Right hindlimb (tissue), 1 donor: ENCODE measurements around the gene RIN3.
"Not testable (repeated sequence)": the region's sequence is repeated elsewhere in the genome, so short reads cannot be mapped to it uniquely, and the experiment has no call there.

Source experiments
- DNase-seq: peaks from one replicate; pipeline ENCODE4 v3.0.0-alpha.2; 2018

RIN3 gene

GRCh38 chr14:92631098-92631497 lies 117.5 kb downstream of the RIN3 start:
- no peak for DNase-seq

- DNase-seq: no peak
Observed at GRCh38 chr14:92632546-92633273, 119.1 kb downstream of the RIN3 start.

- DNase-seq: no peak
Observed at GRCh38 chr14:92633274-92633616, 119.7 kb downstream of the RIN3 start.

- DNase-seq: no peak
Observed at GRCh38 chr14:92633724-92634123, 120.1 kb downstream of the RIN3 start.

DNA sequence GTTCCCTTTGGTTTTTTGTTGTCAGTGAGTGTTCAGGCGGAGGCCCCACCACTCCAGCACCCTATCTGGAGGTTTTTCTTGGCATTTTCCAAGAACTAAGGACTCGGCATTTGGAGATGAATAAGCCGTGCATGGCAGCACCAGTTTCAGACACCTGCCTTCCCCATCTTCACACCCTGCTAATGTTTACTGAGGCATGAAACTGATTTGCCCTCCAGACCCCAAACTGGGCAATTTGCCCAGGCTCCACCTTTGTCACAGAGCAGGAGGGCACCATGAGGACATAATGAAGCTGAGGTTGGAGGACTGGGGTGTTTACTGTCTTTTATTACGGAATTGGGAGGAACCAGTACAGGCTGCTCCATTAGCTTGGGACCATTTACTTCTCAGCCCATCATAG lies 121.5 kb downstream of the RIN3 start:
- DNase-seq: no peak

DNA sequence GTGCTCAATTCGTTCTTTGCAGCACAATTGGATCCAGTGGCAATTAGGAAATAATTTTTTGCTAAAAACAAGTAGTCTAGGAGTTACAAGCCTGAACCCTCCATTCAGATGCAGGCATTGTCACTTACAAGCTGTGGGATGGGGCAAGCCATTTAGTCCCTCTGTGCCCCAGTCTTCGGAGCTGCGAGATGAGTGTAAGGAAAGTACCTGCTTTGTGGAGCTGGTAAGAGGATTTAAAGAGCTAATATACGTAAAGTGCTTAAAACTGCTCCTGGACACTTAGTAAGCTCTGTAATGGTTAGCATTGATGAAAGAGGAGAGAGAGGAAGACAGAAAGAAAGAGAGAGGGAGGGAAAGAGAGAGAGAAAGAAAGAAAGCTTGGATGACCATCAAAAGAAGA lies 122.3 kb downstream of the RIN3 start:
- DNase-seq: no peak

DNA sequence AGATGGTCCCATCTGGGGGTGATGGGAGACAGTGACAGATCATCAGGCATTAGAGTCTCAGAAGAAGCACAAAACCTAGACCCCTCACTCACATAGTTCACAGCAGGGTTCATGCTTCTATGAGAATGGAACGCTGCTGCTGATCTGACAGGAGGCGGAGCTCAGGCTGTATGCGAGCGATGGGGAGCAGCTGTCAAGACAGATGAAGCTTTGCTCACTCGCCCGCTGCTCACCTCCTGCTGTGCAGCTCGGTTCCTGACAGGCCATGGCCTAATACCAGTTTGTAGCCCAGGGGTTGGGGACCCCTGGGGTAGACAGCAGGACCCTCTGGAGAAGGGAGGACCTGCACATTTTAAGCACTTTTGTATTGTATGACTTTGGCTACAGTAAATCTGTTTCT lies 123.6 kb downstream of the RIN3 start:
- no peak for DNase-seq

DNA sequence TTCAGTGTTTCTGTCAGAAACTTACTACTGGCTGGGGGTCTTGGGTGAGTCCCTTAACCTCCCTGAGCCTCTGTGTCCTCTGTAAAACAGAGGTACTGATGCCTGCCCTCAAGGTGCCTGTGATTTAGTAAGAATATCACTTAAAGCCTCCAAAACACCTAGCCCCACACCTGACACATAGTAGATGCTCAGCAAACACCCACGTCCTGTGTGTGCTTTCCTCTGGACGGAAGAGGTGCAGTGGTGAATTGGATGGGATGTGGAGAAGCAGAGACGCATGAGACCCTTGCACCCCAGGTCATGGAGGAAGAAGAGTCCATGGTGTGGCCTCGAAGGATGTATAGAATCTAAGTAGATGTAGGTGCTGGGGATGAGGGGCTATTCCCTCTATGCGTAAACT lies 124.3 kb downstream of the RIN3 start:
- no peak for DNase-seq

GRCh38 chr14:92638266-92638665 lies 124.7 kb downstream of the RIN3 start:
- DNase-seq: no peak

- no peak for DNase-seq
Observed at GRCh38 chr14:92638904-92639303, 125.3 kb downstream of the RIN3 start.

- DNase-seq: not testable (repeated sequence)
Observed at GRCh38 chr14:92639472-92640117, 126.0 kb downstream of the RIN3 start.

DNA sequence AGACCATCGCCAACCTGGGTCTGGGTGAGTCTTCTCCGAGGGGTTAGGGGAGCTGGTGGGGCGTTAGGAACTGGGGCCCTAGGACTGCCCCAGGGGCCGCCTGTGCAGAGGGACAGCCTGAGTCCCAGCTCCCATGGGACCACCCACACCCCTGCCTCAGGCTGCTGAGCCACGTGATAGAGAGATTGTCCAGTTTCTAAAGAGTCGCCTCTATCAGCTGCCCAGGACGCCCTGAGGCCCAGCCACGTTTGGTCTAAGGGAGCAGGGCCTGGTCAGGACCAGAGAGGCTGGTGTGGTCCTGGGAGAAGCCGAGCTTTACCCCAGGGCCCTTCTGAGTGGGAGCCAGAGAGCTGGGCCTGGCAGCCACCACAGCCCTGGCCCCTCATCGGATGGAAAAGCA lies 127.7 kb downstream of the RIN3 start:
- no peak for DNase-seq

DNA sequence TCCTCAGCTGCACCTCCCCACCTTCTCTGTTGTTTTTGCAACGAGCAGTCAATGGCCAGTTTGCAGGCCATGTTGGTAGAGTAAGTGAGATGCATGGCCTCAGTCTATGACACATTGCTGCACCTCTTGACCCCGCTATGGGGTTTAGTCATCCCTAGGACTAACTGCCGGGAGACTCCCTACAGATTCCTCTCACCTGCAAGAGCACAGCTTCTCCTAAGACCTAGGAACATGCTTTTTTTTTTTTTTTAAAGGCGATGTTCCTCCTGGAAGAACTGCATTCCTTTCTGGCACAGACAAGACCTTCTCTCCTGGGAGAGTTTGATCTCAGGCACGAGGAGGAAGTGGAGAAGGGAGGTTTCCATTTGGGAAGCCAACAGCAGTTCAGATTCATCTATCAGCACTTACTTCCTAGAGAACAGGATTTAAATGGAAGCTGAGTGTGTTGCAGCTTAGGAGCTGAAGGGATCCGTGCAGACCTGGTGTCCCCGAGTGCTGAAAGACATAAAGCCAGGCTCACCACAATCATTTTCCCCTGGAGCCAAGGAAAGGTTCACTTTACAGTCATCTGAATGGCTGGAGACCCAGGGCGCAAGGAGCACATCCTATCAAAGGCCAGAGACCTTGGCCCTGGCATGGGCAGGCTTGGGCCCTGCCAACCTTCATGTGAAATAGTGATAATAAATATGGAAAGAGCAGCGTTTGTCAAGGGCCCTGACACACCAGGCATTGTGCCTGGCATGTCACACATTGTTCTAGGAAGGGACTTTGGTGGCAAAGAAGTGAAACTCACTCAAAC lies 130.8 kb downstream of the RIN3 start:
- no peak for DNase-seq

DNA sequence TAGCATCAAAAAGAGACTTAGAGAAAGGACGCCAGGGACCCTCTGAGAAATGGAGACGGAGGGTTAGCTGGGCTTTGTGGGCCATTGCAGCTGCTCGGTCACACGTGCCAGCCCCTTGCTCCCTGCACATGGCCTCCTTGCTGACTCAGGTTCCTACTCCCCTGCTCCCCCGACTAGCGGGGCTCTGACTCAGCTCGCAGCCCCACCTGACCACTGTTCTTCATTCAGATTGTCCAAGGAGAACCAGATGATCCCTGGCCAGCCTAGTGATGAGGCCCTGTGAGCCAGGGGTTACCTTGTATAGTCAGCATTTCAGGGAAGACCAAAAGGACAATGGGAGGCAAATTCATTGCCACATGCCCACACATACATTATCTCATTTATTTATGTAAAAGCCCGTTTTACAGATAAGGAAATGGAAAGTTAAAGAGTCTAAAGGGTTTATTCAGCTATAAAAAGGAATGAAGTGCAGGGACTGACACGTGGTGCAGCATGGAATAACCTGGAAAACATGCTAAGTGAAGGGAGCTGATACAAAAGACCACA lies 131.5 kb downstream of the RIN3 start:
- DNase-seq: no peak

- no peak for DNase-seq
Observed at GRCh38 chr14:92645841-92646478, 132.4 kb downstream of the RIN3 start.

- peak; percentile 63 for DNase-seq
Observed at GRCh38 chr14:92646952-92647796, 133.6 kb downstream of the RIN3 start.

DNA sequence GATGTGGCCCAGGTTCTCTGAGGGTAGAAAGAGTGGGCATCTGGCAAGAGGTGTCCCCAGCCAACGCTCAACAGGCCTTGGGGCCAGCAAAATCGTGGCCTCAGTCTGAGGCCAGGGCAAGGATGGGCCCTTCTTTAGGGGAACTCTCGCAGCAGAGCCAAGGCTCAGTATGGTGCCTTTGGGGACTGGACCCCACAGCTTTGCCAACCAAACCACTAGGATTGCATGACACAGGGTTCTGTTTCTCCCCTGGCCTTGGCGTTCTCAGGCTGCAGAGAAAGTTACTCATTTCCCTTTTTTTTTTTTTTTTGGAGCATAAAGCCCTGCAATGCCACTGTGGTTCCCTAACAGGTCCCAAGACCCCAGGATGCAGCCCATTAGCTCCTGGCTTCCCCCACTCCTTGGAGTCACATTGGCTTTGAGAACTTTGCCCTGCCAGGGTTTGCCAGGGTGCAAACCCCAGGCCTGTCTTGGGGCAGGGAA lies 134.3 kb downstream of the RIN3 start:
- DNase-seq: no peak

DNA sequence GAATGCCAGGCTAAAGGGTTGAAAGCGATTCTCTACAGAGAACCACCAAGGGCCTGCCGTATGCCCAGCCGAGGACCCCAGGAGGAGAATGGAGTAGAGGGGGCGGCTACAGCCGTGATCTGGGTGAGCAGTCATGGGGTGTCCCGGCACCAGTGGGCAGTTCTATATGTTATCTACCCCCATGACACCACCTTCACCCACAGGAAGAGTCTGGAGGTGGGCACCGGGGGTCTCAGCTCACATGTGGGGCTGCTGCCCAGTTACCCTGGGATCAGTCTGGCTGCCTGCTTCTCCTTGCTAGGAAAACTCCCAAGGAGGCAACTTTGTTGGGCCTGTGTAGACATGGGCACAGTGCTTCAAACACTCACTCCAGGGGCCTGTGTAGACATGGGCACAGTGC lies 135.5 kb downstream of the RIN3 start:
- no peak for DNase-seq

- DNase-seq: no peak
Observed at GRCh38 chr14:92649934-92650545, 136.5 kb downstream of the RIN3 start.

GRCh38 chr14:92650581-92651105 lies 137.1 kb downstream of the RIN3 start:
- DNase-seq: no peak

- peak; percentile 47 for DNase-seq
Observed at GRCh38 chr14:92651106-92651757, 137.7 kb downstream of the RIN3 start.
